HepG2 (cell line): ENCODE data around the gene ZFP69B. TPM values are rescaled to one million over a fixed set of nuclear protein-coding genes. Genes with fewer than 3 reads are reported as not detected.

Source experiments
- ATAC-seq: fragments of 200-7000 bp; cut with Tn5 transposase; 3 replicates; pipeline ENCODE4 v1.9.1; 2020; ENCODE audit warnings: mild to moderate bottlenecking, moderate library complexity
- BruUV-seq: library from RNA; stranded (reverse); fragments of 400-500 nt; replicated peaks from 2 replicates; lab custom pipeline; 2021; lab: Mats Ljungman, UMichigan
- CTCF ChIA-PET: fragments of 300-600 bp; formaldehyde crosslinking; extraction: SDS; loops from one replicate; lab custom pipeline; 2021; ENCODE audit warnings: low total read pairs, inconsistent platforms, low intra/inter-chr PET ratio; lab: Yijun Ruan, JAX
- POLR2A ChIA-PET: fragments of 350-600 bp; sonication (Branson Sonifier 250); formaldehyde crosslinking; loops from one replicate; lab custom pipeline; 2020; ENCODE audit warnings: antibody characterized with exemption, inconsistent platforms; lab: Yijun Ruan, JAX
- DNase-seq: peaks from one replicate; pipeline ENCODE4 v3.0.0-alpha.2; 2015; ENCODE audit warnings: low spot score
- FAIRE-seq: peaks from 3 replicates; lab custom pipeline; 2011; peaks lifted over from hg19 to GRCh38; lab: Jason Lieb, UNC
- H2AFZ ChIP-seq: one replicate; pipeline ENCODE4 v1.6.1; 2011; ENCODE audit warnings: low read length, inconsistent platforms
- H3K27ac ChIP-seq: fragments of 300-600 bp; 3 replicates; pipeline ENCODE4 v1.8.0; 2011; ENCODE audit warnings: mixed run types, mild to moderate bottlenecking, mixed read lengths, low read length, inconsistent platforms; ENCODE audit not compliant: insufficient read depth; ENCODE audit errors: extremely low read length
- H3K27me3 ChIP-seq, 2 experiments: fragments of 200-600 bp in 1 of 2; 2 replicates in 1 of 2; 3 replicates in 1 of 2; pipeline versions ENCODE4 v1.6.0 to v1.8.0; 2011; ENCODE audit warnings: low read length in 2 of 2, mild to moderate bottlenecking in 2 of 2, moderate library complexity in 2 of 2, inconsistent platforms in 1 of 2; ENCODE audit not compliant: insufficient read depth in 2 of 2, control insufficient read depth in 1 of 2
- H3K36me3 ChIP-seq, 2 experiments: fragments of 200-600 bp in 1 of 2; replicated peaks in 1 of 2; 2 replicates in 1 of 2; 3 replicates in 1 of 2; pipeline versions ENCODE4 v1.5.1 to v1.8.0; 2011; ENCODE audit warnings: low read length in 2 of 2, inconsistent platforms in 1 of 2; ENCODE audit not compliant: insufficient read depth in 2 of 2, control insufficient read depth in 1 of 2
- H3K4me1 ChIP-seq: 2 replicates; pipeline ENCODE4 v1.5.1; 2012; ENCODE audit warnings: low read length, inconsistent platforms; ENCODE audit not compliant: insufficient read depth
- H3K4me2 ChIP-seq: 2 replicates; pipeline ENCODE4 v1.6.0; 2011; ENCODE audit warnings: low read depth, low read length, inconsistent platforms
- H3K4me3 ChIP-seq, 3 experiments: fragments of 200-600 bp in 1 of 3; sonication (generic), shearing (Covaris generic) in 1 of 3; replicated peaks in 1 of 3; 2 replicates each; pipeline ENCODE4 v1.5.1; 2011 to 2016; ENCODE audit warnings: low read length in 3 of 3, inconsistent platforms in 2 of 3, low read depth in 2 of 3, mild to moderate bottlenecking in 2 of 3, control low read depth in 1 of 3, mixed read lengths in 1 of 3; ENCODE audit not compliant: insufficient read depth in 1 of 3
- H3K79me2 ChIP-seq: one replicate; pipeline ENCODE4 v1.6.1; 2011; ENCODE audit warnings: low read length, inconsistent platforms; ENCODE audit not compliant: insufficient read depth
- H3K9ac ChIP-seq: 2 replicates; pipeline ENCODE4 v1.6.0; 2011; ENCODE audit warnings: mild to moderate bottlenecking, low read depth, low read length, inconsistent platforms; ENCODE audit not compliant: insufficient read depth
- H3K9me3 ChIP-seq: 2 replicates; pipeline ENCODE4 v1.5.1; 2012; ENCODE audit warnings: mild to moderate bottlenecking, low read length
- H4K20me1 ChIP-seq: 2 replicates; pipeline ENCODE4 v1.6.0; 2011; ENCODE audit warnings: inconsistent platforms, mild to moderate bottlenecking, low read length, moderate library complexity; ENCODE audit not compliant: insufficient read depth
- FOXA1 ChIP-seq, 2 experiments: fragments of 450-650 bp in 1 of 2; sonication (generic) in 1 of 2; formaldehyde crosslinking in 1 of 2; IDR thresholded peaks; 2 replicates each; pipeline versions ENCODE4 v1.4.0 to v1.6.1; 2016 to 2020; ENCODE audit warnings: missing genetic modification reagents in 1 of 2
- FOXJ3 ChIP-seq: sonication (generic); formaldehyde crosslinking; IDR thresholded peaks from 2 replicates; pipeline ENCODE4 v1.4.0; 2020; ENCODE audit warnings: missing genetic modification reagents, mild to moderate bottlenecking, borderline replicate concordance
- GATAD2A ChIP-seq: IDR thresholded peaks from 2 replicates; pipeline ENCODE4 v1.6.1; 2016
- GMEB1 ChIP-seq: sonication (generic); formaldehyde crosslinking; IDR thresholded peaks from 2 replicates; pipeline ENCODE4 v1.5.1; 2020; ENCODE audit warnings: missing genetic modification reagents, mild to moderate bottlenecking, borderline replicate concordance
- HDAC1 ChIP-seq: sonication (generic); formaldehyde crosslinking; IDR thresholded peaks from 2 replicates; pipeline ENCODE4 v1.5.1; 2020; ENCODE audit warnings: mild to moderate bottlenecking, missing genetic modification reagents
- KMT2B ChIP-seq: IDR thresholded peaks from 2 replicates; pipeline ENCODE4 v1.6.1; 2016; ENCODE audit warnings: missing genetic modification reagents, missing compliant biosample characterization
- MEF2D ChIP-seq: sonication (generic); formaldehyde crosslinking; IDR thresholded peaks from 2 replicates; pipeline ENCODE4 v1.5.1; 2020; ENCODE audit warnings: mild to moderate bottlenecking, missing genetic modification reagents
- NKX3-1 ChIP-seq: sonication (generic); formaldehyde crosslinking; IDR thresholded peaks from 2 replicates; pipeline ENCODE4 v1.5.0; 2020; ENCODE audit warnings: missing genetic modification reagents
- PTBP1 ChIP-seq: fragments of 200-400 bp; formaldehyde crosslinking; IDR thresholded peaks from 2 replicates; pipeline ENCODE4 v1.6.1; 2018; ENCODE audit warnings: low read length, low read depth; ENCODE audit not compliant: poor library complexity, severe bottlenecking
- RAD21 ChIP-seq: fragments of 450-650 bp; formaldehyde crosslinking; IDR thresholded peaks from 2 replicates; pipeline ENCODE4 v1.5.0; 2020; ENCODE audit warnings: mild to moderate bottlenecking
- REPIN1 ChIP-seq: sonication (generic); formaldehyde crosslinking; IDR thresholded peaks from 2 replicates; pipeline ENCODE4 v1.8.0; 2022; ENCODE audit warnings: missing genetic modification reagents, low read depth, mild to moderate bottlenecking, borderline replicate concordance
- ZMYM2 ChIP-seq: sonication (generic); formaldehyde crosslinking; IDR thresholded peaks from 2 replicates; pipeline ENCODE4 v1.8.0; 2022; ENCODE audit warnings: mild to moderate bottlenecking, missing genetic modification reagents
- ZNF12 ChIP-seq: sonication (generic); formaldehyde crosslinking; IDR thresholded peaks from 2 replicates; pipeline ENCODE4 v1.5.0; 2020; ENCODE audit warnings: missing genetic modification reagents
- ZNF496 ChIP-seq: sonication (generic); formaldehyde crosslinking; IDR thresholded peaks from 2 replicates; pipeline ENCODE4 v1.8.1; 2023; ENCODE audit warnings: mild to moderate bottlenecking, moderate library complexity, missing genetic modification reagents; ENCODE audit not compliant: insufficient replicate concordance
- ZNF503 ChIP-seq: sonication (generic); formaldehyde crosslinking; IDR thresholded peaks from 2 replicates; pipeline ENCODE4 v1.4.0; 2020; ENCODE audit warnings: missing genetic modification reagents
- ZNF883 ChIP-seq: sonication (generic); formaldehyde crosslinking; IDR thresholded peaks from 2 replicates; pipeline ENCODE4 v1.5.1; 2020; ENCODE audit warnings: mild to moderate bottlenecking, missing genetic modification reagents; ENCODE audit errors: not compliant biosample characterization
- WGBS: methylation state at CpG from one replicate; pipeline ENCODE4 v1.1.6; 2017; ENCODE audit warnings: low lambda C conversion rate; 5-methylcytosine and 5-hydroxymethylcytosine counted together
- in situ Hi-C: cut with HindIII; loops from 2 replicates; pipeline ENCODE4 v1.10.0; 2017; ENCODE audit warnings: low pct_unique_long_range_greater_than_20kb; ENCODE audit not compliant: extremely low pct_ligation_motif_present
- intact Hi-C: fragments of 100-400 bp; cut with micrococcal nuclease; formaldehyde crosslinking; loops from one replicate; pipeline ENCODE4 v1.10.0; 2022; ENCODE audit not compliant: unreplicated experiment
- polyA plus RNA-seq, 8 experiments: library from polyadenylated mRNA; depleted of rRNA in 3 of 8; stranded (reverse) in 7 of 8; unstranded in 1 of 8; fragments of >200 nt; fragmentation: Illumina TruSeq in 4 of 8; extraction: Trizol in 4 of 8; gene quantifications; 2 replicates each; pipeline versions ENCODE4 v1.2.1 to v1.2.3, GENCODE V29; 2011 to 2016; ENCODE audit warnings: low read depth in 4 of 8, missing spikeins in 1 of 8, mixed read lengths in 1 of 8; ENCODE audit not compliant: insufficient read depth in 1 of 8
- total RNA-seq, 5 experiments: library from RNA; depleted of rRNA; stranded (reverse); fragments of >200 nt; fragmentation: Illumina TruSeq; extraction: Trizol; gene quantifications; 2 replicates each; pipeline ENCODE4 v1.2.3, GENCODE V29; 2016; ENCODE audit warnings: low read depth in 1 of 5

Gene ZFP69B
- total and polyA plus RNA-seq, 2 of the 13 experiments (the other 11 are each of a cell fraction or from before 2014, with no cell fraction given): 4.6 to 7.7 TPM

- Histone ChIP-seq H3K36me3 (peaks cover 3 to 22% of the 10 kb centered on the region in 2 experiments; a peak in 4 of 5 replicates), H3K4me1 (peaks cover 49% of the 10 kb centered on the region), H3K79me2 (no peaks in the 10 kb centered on the region), H3K9me3 (no peaks in the 10 kb centered on the region), H3K27me3 (no peaks in the 10 kb centered on the region), H4K20me1 (no peaks in the 10 kb centered on the region), H3K9ac (peak overlapping the region; percentile 72), H3K27ac (peak overlapping the region; percentile 98), H3K4me2 (peak overlapping the region; percentile 81), H2AFZ (no peak overlapping the region), H3K4me3 (peak overlapping the region; percentile 13 to 48 (median 21); a peak in 4 of 6 replicates)
- intact Hi-C loops (loop anchor here (2.0 kb wide), 1 partner anchor 29 kb away; the partner anchor contains the start of gene ZFP69B), in situ Hi-C loops (no loop called here)
- POLR2A ChIA-PET: interaction anchor here (0.9 to 3.0 kb wide), 15 partner anchors 11 to 261 kb away, joined by 3 to 21 read pairs (median 4); partner anchors contain the start of genes COL9A2, EXO5, RLF and SMAP2
- DNase-seq (peak; percentile 99), ATAC-seq (peak; percentile 96), FAIRE-seq (peak; percentile 100)
- no TSS peak for BruUV-seq
- 1% methylated on average over 15 of the region's 15 CpGs for WGBS
- CTCF ChIA-PET: no interaction called here
- TF ChIP-seq ZMYM2 (peak; percentile 97), ZNF883 (CRISPR knock-in tag) (peak; percentile 37), REPIN1 (CRISPR knock-in tag) (peak; percentile 59; the same call in 1 of the 2 replicates), ZNF496 (no peak), FOXA1 (IDR thresholded peaks at IDR 0.05) (no peak), FOXA1 (CRISPR knock-in tag; IDR thresholded peaks at IDR 0.05) (peak; percentile 13; the same call in 1 of the 2 replicates), MEF2D (CRISPR knock-in tag) (peak; percentile 85), PTBP1 (no peak), FOXJ3 (CRISPR knock-in tag) (peak; percentile 79; the same call in 1 of the 2 replicates), ZNF503 (peak; percentile 34; the same call in 1 of the 2 replicates), KMT2B (CRISPR knock-in tag) (0 out of 2 replicates have a peak, but pooled peaks have one; percentile 24), GATAD2A (peak; percentile 86), NKX3-1 (CRISPR knock-in tag) (0 out of 2 replicates have a peak, but pooled peaks have one; percentile 26), RAD21 (CRISPR knock-in tag) (peak; percentile 8; the same call in 1 of the 2 replicates), ZNF12 (CRISPR knock-in tag) (0 out of 2 replicates have a peak, but pooled peaks have one; percentile 6), HDAC1 (peak; percentile 86), GMEB1 (CRISPR knock-in tag) (peak; percentile 16; the same call in 1 of the 2 replicates)
Measured at GRCh38 chr1:40421431-40422384, 28.6 kb upstream of the ZFP69B start.
